IPS-11a (cell line): Measurements from ENCODE around the gene PHLPP1.

Experiments used
- H3K4me3 ChIP-seq: one replicate; pipeline ENCODE4 v1.5.1; 2013; ENCODE audit warnings: low read depth, low read length, control low read depth

The PHLPP1 gene

DNA sequence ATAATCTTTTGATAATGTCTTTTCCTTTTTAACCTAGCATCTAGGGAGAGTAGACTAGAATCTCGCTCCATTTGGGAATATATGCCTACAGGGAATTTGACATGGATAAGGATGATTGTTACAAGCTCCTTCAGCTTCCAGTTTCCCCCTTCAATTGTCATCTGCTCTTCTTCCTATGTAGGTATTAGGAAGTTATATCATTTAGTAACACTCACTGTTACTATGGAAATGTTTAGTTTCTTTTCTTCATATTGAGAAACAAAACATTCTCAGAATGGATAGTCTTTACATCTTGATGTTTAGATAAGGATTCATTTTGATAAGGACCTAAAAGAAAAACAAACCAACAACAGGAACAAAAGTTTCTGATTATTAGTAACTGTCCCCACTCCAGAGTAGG lies 127.6 kb downstream of the PHLPP1 start:
- H3K4me3 ChIP-seq = no peak overlapping the region

GRCh38 chr18:62844850-62845643 lies 129.7 kb downstream of the PHLPP1 start:
- H3K4me3 ChIP-seq = no peak overlapping the region

- no peak overlapping the region for H3K4me3 ChIP-seq
Measured at GRCh38 chr18:62846313-62846712, 131.0 kb downstream of the PHLPP1 start.

DNA sequence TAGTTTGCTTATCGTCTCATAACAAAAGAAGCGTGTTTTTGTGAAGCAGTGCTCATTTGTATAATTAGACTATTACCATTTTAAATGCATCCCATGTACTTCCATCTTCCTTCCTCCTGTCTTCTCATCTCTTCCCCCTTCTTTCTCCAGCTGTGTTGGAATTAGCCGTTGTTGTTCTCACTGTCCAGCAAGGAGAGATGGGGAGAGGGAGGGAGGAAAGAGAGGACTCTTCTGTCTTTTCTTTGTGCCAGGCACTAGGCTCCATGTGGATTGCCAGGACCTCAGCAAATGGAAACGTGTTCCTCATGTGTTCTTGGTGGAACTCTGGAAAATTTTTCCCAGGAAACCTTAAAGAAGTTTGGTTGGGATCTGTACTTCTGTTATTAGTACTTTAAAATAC lies 131.7 kb downstream of the PHLPP1 start:
- no peak overlapping the region for H3K4me3 ChIP-seq

- no peak overlapping the region for H3K4me3 ChIP-seq
Measured at GRCh38 chr18:62848946-62849345, 133.6 kb downstream of the PHLPP1 start.

GRCh38 chr18:62850619-62851306 lies 135.4 kb downstream of the PHLPP1 start:
- H3K4me3 ChIP-seq = no peak overlapping the region

GRCh38 chr18:62852851-62853250 lies 137.5 kb downstream of the PHLPP1 start:
- H3K4me3 ChIP-seq = no peak overlapping the region

- no peak overlapping the region for H3K4me3 ChIP-seq
Measured at GRCh38 chr18:62856294-62856693, 141.0 kb downstream of the PHLPP1 start.

DNA sequence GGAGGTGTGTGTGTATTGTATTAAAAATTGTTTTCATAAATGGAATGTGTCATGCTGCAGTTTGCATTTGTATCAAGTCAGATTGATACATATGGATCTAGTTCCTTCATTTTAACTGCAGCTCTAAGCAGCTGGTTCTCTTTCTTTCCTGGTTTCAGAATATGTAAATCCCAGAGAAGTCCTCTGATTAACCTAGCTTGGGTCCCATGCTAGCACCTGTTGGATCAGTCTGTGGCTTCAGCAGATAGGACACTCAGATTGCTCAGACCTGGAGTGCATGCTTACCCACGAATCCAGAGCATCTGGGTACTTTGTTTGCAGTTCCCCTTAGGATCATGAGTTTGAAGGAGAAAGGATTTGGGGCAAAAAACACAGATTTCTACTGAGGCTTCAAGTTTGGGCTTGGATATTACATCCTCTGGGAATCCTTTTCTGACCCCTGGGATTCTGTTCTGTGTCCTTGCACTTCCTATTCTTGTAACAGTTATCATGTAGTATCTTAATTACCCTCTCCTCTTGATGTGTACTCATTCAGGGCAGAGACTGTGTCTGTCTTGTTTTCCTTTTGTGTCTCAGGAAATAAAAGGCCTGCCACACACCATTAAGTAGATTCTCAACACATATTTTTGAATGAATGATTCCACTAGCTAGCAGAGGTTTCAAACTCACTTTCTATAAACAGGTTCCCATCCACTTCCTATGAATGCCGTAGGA lies 142.1 kb downstream of the PHLPP1 start:
- H3K4me3 ChIP-seq = no peak overlapping the region

GRCh38 chr18:62860062-62860461 lies 144.7 kb downstream of the PHLPP1 start:
- no peak overlapping the region for H3K4me3 ChIP-seq

- no peak overlapping the region for H3K4me3 ChIP-seq
Measured at GRCh38 chr18:62862466-62862865, 147.1 kb downstream of the PHLPP1 start.

GRCh38 chr18:62863579-62864001 lies 148.2 kb downstream of the PHLPP1 start:
- no peak overlapping the region for H3K4me3 ChIP-seq

GRCh38 chr18:62865498-62865897 lies 150.2 kb downstream of the PHLPP1 start:
- H3K4me3 ChIP-seq = no peak overlapping the region

DNA sequence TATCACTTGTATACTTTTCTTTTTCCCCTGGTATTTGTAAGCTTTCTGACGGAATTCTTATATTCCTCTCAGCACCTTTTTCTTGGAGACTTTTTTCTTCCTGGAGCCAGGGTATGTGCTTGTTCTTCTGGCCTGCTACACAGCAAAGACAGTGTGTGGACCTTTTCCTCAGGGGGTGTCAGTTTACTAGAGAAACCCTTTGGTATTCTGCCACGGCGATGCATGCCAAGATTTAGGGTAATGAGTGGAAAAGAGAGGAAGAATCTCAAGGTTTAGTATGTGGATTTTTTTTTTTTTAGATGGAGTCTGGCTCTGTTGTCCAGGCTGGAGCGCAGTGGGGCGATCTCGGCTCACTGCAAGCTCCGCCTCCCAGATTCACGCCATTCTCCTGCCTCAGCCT lies 152.2 kb downstream of the PHLPP1 start:
- no peak overlapping the region for H3K4me3 ChIP-seq

GRCh38 chr18:62868645-62869044 lies 153.3 kb downstream of the PHLPP1 start:
- H3K4me3 ChIP-seq = no peak overlapping the region

DNA sequence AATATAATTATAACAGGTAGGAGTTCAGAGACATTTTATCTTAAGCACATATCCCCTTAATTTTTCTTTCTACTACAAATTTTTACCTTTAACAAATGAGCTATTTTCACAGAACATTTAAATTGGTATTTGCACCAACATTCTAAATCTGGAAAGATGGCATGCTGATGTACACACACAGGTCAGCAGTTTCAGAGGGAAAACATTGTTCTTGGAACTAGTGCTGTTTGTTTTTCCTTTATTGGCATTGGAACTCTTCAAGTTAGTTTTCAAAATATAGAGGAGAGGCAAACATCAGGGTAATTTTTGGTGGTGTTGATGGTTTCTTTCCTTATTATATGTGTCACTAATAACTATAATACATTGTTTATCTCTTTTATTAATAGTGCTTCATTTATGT lies 155.3 kb downstream of the PHLPP1 start:
- no peak overlapping the region for H3K4me3 ChIP-seq

DNA sequence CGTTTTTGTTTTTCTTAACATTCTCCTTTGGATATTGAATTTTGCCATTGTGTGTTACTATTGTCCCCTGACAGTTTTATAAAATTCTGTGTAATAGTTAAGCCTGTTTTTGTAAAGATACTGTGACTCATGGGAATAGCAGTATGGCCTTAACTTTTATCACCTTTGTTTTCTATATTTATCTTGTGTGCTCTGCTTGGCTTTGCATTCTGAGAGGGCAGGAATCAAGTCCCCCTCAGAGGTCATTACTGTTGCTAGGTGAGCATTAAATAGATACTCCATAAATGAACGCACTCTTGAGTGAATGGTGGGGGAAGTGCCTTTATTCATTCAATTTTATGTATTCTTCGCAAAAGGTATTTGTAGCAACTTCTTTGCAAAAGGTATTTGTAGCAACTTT lies 160.0 kb downstream of the PHLPP1 start:
- no peak overlapping the region for H3K4me3 ChIP-seq

GRCh38 chr18:62876111-62876510 lies 160.8 kb downstream of the PHLPP1 start:
- no peak overlapping the region for H3K4me3 ChIP-seq

DNA sequence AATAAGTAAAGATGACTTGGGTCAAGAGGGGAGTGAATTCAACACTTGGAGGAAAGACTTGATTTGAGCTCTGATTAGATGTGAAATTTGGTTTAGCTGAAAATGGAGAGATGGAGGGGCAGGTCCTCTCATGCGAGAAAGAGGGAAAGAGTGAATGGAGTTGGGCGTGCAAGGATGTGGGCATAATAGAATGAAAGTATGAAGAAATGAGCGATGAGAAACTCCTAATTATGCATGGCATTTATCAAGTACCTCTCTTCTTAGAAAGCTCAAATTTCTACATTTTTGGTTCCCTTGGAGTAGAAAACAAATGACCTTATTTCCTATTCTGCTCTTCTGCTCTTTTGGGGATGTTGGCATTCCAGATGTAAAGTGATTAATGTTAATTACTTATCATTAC lies 161.5 kb downstream of the PHLPP1 start:
- H3K4me3 ChIP-seq = no peak overlapping the region

DNA sequence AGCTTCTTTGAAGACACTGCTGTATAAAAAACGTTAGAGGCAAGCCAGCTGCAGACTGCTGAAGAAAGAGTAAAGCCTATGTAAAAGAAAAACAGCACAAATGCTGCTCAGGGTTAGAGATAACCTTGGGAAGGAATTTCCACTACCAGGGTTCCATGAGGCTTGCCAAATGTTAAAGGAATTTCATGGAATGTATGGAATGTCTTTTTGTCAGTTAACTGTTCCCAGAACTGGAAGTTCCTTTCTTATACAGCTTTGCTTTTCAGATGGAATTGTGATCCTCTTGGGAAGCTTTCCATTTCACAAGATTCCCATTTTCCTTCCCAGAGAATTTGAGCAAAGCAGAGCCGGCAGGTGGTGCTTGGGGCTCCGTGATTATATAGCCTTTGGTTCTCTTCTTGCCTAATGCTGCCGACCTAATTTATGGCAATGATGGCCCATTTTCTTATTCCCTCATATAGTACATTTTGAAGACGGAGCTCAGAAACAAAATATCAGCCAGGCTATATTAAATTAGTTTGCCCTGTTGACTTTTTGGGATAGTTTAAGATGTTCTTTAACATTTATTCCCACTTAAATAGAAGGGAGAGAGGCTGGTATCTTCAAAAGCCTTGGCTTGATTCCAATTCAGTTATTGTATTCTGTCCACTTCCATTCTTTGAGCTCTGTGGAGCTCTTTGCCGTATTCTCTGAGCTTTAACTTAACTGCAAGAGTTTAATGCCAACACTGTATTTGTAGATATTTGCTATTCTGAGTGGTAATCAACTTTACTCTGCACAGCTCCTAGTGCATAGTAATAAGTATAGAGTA lies 162.3 kb downstream of the PHLPP1 start:
- no peak overlapping the region for H3K4me3 ChIP-seq

DNA sequence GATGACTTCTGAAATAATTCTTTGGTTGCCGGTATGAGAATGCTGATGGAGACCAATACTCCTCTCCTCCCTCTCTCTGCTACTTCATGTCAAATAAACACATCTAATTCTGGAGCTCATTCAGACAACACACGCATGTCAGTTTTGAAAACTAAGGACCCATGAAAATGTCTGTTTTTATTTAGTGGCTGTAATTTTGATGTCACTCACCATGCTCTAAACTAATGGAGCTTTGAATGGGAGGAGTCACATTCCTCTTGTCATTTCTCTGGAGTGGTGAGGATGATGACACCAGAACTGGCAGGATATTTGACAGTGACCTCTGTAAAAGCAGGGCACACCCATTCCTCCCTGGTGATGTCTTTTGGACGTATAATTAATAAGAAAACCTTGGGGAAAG lies 163.0 kb downstream of the PHLPP1 start:
- no peak overlapping the region for H3K4me3 ChIP-seq
